Effector memory CD8-positive, alpha-beta T cell (primary cell): ENCODE results near the gene STAP1.
"Not testable (repeated sequence)": the region's sequence is repeated elsewhere in the genome, so short reads cannot be mapped to it uniquely, and the experiment has no call there.

Experiments
- ATAC-seq: fragments of 150-1000 bp; cut with Tn5 transposase; replicated peaks from 2 replicates; pipeline ENCODE4 v1.10.0; 2021; ENCODE audit warnings: mild to moderate bottlenecking, moderate library complexity
- DNase-seq, 3 experiments: peaks; one replicate each; pipeline ENCODE4 v3.0.0; 2021
- H3K27ac Mint-ChIP-seq, 2 donors: one replicate each; pipeline ENCODE4 v1.8.0; 2022; ENCODE audit warnings: mild to moderate bottlenecking in 2 of 2, mixed read lengths in 2 of 2, moderate library complexity in 2 of 2
- H3K27me3 Mint-ChIP-seq, 2 donors: one replicate each; pipeline ENCODE4 v1.8.0; 2022; ENCODE audit warnings: mixed read lengths in 2 of 2
- H3K36me3 Mint-ChIP-seq: one replicate; pipeline ENCODE4 v1.8.0; 2022; ENCODE audit warnings: mild to moderate bottlenecking, moderate library complexity, mixed read lengths; ENCODE audit not compliant: insufficient read depth
- H3K4me1 Mint-ChIP-seq, 2 donors: one replicate each; pipeline ENCODE4 v1.8.0; 2022; ENCODE audit warnings: low read depth in 2 of 2, mixed read lengths in 2 of 2
- H3K4me3 Mint-ChIP-seq, 2 donors: one replicate each; pipeline ENCODE4 v1.8.0; 2022; ENCODE audit warnings: mild to moderate bottlenecking in 2 of 2, mixed read lengths in 2 of 2, moderate library complexity in 2 of 2
- H3K9me3 Mint-ChIP-seq, 2 donors: one replicate each; pipeline ENCODE4 v1.8.0; 2022; ENCODE audit warnings: mixed read lengths in 2 of 2

The STAP1 gene

GRCh38 chr4:67608027-67608426 is 49.5 kb downstream of the STAP1 start:
- Mint-ChIP-seq H3K4me3 (no peak overlapping the region), H3K27me3 (peaks cover 0 to 14% of the 10 kb centered on the region in 2 donors), H3K27ac (no peak overlapping the region), H3K4me1 (peaks cover 0 to 4% of the 10 kb centered on the region in 2 donors), H3K9me3 (peaks cover 2 to 13% of the 10 kb centered on the region in 2 donors), H3K36me3 (peaks cover 3% of the 10 kb centered on the region)
- DNase-seq (no peak), ATAC-seq (no peak)

- H3K9me3 Mint-ChIP-seq = peaks cover 2 to 8% of the 10 kb centered on the region in 2 donors
- H3K36me3 Mint-ChIP-seq = peaks cover 12% of the 10 kb centered on the region
- DNase-seq = no peak
- H3K27ac Mint-ChIP-seq = no peak overlapping the region
- ATAC-seq = no peak
- H3K4me3 Mint-ChIP-seq = no peak overlapping the region
- H3K4me1 Mint-ChIP-seq = peaks cover 0 to 4% of the 10 kb centered on the region in 2 donors
- no peaks in the 10 kb centered on the region for H3K27me3 Mint-ChIP-seq
Observed at GRCh38 chr4:67614186-67614585, 55.7 kb downstream of the STAP1 start.

GRCh38 chr4:67615119-67615518 is 56.6 kb downstream of the STAP1 start:
- peaks cover 2% of the 10 kb centered on the region in 2 donors for H3K9me3 Mint-ChIP-seq
- H3K4me1 Mint-ChIP-seq = peaks cover 0 to 4% of the 10 kb centered on the region in 2 donors
- ATAC-seq (no peak), DNase-seq (no peak)
- no peak overlapping the region for H3K4me3 Mint-ChIP-seq
- H3K27ac Mint-ChIP-seq = no peak overlapping the region
- no peaks in the 10 kb centered on the region for H3K27me3 Mint-ChIP-seq
- peaks cover 18% of the 10 kb centered on the region for H3K36me3 Mint-ChIP-seq

GRCh38 chr4:67616478-67616877 is 58.0 kb downstream of the STAP1 start:
- no peak overlapping the region for H3K4me3 Mint-ChIP-seq
- peaks cover 20% of the 10 kb centered on the region for H3K36me3 Mint-ChIP-seq
- DNase-seq (no peak), ATAC-seq (no peak)
- peaks cover 0 to 4% of the 10 kb centered on the region in 2 donors for H3K4me1 Mint-ChIP-seq
- H3K27ac Mint-ChIP-seq = no peak overlapping the region
- no peaks in the 10 kb centered on the region for H3K9me3 Mint-ChIP-seq
- H3K27me3 Mint-ChIP-seq = no peaks in the 10 kb centered on the region

GRCh38 chr4:67624939-67625338 is 66.4 kb downstream of the STAP1 start:
- H3K4me1 Mint-ChIP-seq = no peaks in the 10 kb centered on the region
- H3K4me3 Mint-ChIP-seq = no peak overlapping the region
- no peak for ATAC-seq
- H3K36me3 Mint-ChIP-seq = peaks cover 47% of the 10 kb centered on the region
- no peaks in the 10 kb centered on the region for H3K9me3 Mint-ChIP-seq
- no peaks in the 10 kb centered on the region for H3K27me3 Mint-ChIP-seq
- H3K27ac Mint-ChIP-seq = no peak overlapping the region
- no peak for DNase-seq

GRCh38 chr4:67632492-67632891 is 74.0 kb downstream of the STAP1 start:
- DNase-seq (no peak), ATAC-seq (no peak)
- Mint-ChIP-seq H3K4me1 (no peaks in the 10 kb centered on the region), H3K9me3 (no peaks in the 10 kb centered on the region), H3K36me3 (peaks cover 71% of the 10 kb centered on the region), H3K4me3 (no peak overlapping the region), H3K27me3 (no peaks in the 10 kb centered on the region), H3K27ac (peak overlapping the region in 1 of 2 donors; percentile 44)

GRCh38 chr4:67634741-67635140 is 76.2 kb downstream of the STAP1 start:
- Mint-ChIP-seq H3K36me3 (peaks cover 72% of the 10 kb centered on the region), H3K4me3 (no peak overlapping the region), H3K9me3 (no peaks in the 10 kb centered on the region), H3K4me1 (peaks cover 0 to 2% of the 10 kb centered on the region in 2 donors), H3K27ac (no peak overlapping the region), H3K27me3 (no peaks in the 10 kb centered on the region)
- ATAC-seq = no peak
- no peak for DNase-seq

- Mint-ChIP-seq H3K27ac (no peak overlapping the region), H3K4me3 (no peak overlapping the region), H3K4me1 (peaks cover 0 to 2% of the 10 kb centered on the region in 2 donors), H3K36me3 (peaks cover 66% of the 10 kb centered on the region), H3K9me3 (no peaks in the 10 kb centered on the region), H3K27me3 (no peaks in the 10 kb centered on the region)
- no peak for DNase-seq
- ATAC-seq = no peak
Observed at GRCh38 chr4:67635331-67635730, 76.8 kb downstream of the STAP1 start.

- peaks cover 55% of the 10 kb centered on the region for H3K36me3 Mint-ChIP-seq
Observed at GRCh38 chr4:67636978-67637377, 78.5 kb downstream of the STAP1 start.

GRCh38 chr4:67638136-67638535 is 79.6 kb downstream of the STAP1 start:
- DNase-seq (no peak), ATAC-seq (no peak)
- Mint-ChIP-seq H3K4me1 (peaks cover 0 to 2% of the 10 kb centered on the region in 2 donors), H3K27me3 (no peaks in the 10 kb centered on the region), H3K36me3 (peaks cover 47% of the 10 kb centered on the region), H3K4me3 (no peak overlapping the region), H3K27ac (peak overlapping the region in 1 of 2 donors; percentile 63), H3K9me3 (no peaks in the 10 kb centered on the region)

More at GRCh38 chr4:67636978-67637377, 78.5 kb downstream of the STAP1 start:
- not testable (repeated sequence) for H3K4me1 Mint-ChIP-seq, H3K4me3 Mint-ChIP-seq, H3K27ac Mint-ChIP-seq, ATAC-seq, H3K27me3 Mint-ChIP-seq, DNase-seq, H3K9me3 Mint-ChIP-seq

GRCh38 chr4:67651536-67651935 is 93.0 kb downstream of the STAP1 start:
- ATAC-seq (no peak), DNase-seq (no peak)
- Mint-ChIP-seq H3K36me3 (peaks cover 6% of the 10 kb centered on the region), H3K9me3 (no peaks in the 10 kb centered on the region), H3K27ac (no peak overlapping the region), H3K27me3 (no peaks in the 10 kb centered on the region), H3K4me1 (peaks cover 3 to 20% of the 10 kb centered on the region in 2 donors), H3K4me3 (no peak overlapping the region)
